WTC11 (cell line): ENCODE data around the gene KRT86.

Experiments
- SP1 ChIP-seq: sonication (generic); formaldehyde crosslinking; conservative IDR thresholded peaks from 2 replicates; pipeline ENCODE4 v1.8.1; 2022; ENCODE audit warnings: missing genetic modification reagents
- STAT6 ChIP-seq: sonication (generic); formaldehyde crosslinking; conservative IDR thresholded peaks from 2 replicates; pipeline ENCODE4 v1.8.1; 2023; ENCODE audit warnings: mild to moderate bottlenecking, low read depth, missing genetic modification reagents, moderate library complexity
- TCF7 ChIP-seq: sonication (generic); formaldehyde crosslinking; IDR thresholded peaks from 2 replicates; pipeline ENCODE4 v1.8.0; 2022; ENCODE audit warnings: mild to moderate bottlenecking, low read depth, missing genetic modification reagents, moderate library complexity
- TF ChIP-seq, protein P1 (sequence below): fragments of 200-600 bp; IDR thresholded peaks from 2 replicates; pipeline ENCODE4 v1.8.0; 2022; ENCODE audit warnings: antibody characterized with exemption
- TF ChIP-seq, protein P2 (sequence below): sonication (generic); formaldehyde crosslinking; IDR thresholded peaks from 2 replicates; pipeline ENCODE4 v1.8.1; 2022; ENCODE audit warnings: low read depth, mild to moderate bottlenecking, moderate library complexity, missing genetic modification reagents, borderline replicate concordance
- TF ChIP-seq, protein P3 (sequence below): sonication (generic); formaldehyde crosslinking; IDR thresholded peaks from 2 replicates; pipeline ENCODE4 v1.8.0; 2022; ENCODE audit warnings: mild to moderate bottlenecking, missing genetic modification reagents

DNA sequence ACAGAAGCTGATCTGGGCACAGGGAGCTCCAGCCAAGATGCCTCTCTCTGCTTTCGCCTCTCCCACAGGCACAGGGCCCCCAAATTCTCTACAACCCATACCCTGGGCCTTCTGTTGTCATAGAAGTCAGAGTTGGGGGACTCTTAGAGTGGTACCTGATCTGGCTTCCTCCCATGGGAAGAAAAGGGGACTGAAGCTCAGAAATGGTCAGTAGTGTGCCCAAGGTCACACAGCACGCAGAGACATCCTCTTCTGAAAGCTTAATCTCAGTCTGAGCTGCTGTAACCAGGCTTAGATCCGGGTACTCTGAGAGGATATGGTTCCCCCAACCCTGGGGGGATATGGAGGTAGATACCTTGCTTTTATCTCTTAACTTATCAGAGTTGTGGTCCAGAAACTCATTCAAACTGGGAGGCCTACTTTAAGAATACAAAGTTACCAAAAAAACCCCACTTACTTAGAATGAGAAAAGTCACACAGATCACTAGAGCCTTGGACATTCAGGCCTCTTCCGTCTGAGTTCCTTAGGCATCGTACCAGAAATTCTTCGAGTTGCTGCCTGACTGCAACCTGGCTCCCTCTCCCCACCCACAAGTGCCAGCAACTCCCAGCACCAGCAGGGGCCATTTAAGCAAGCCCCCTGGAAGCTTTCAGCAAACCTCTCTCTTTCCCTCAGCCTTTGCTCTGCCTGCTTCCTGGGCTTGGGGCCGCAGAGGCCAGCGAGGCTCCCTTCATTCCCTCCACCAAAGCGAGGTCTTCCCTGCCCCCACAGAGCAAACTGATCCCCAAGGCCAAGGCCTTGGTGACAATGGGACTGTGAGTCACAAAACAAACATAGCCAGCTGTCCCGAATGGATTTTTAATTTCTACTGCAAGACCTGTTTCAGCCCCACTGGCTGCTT is 27.5 kb upstream of the KRT86 start:
- TF ChIP-seq, protein P1, sequence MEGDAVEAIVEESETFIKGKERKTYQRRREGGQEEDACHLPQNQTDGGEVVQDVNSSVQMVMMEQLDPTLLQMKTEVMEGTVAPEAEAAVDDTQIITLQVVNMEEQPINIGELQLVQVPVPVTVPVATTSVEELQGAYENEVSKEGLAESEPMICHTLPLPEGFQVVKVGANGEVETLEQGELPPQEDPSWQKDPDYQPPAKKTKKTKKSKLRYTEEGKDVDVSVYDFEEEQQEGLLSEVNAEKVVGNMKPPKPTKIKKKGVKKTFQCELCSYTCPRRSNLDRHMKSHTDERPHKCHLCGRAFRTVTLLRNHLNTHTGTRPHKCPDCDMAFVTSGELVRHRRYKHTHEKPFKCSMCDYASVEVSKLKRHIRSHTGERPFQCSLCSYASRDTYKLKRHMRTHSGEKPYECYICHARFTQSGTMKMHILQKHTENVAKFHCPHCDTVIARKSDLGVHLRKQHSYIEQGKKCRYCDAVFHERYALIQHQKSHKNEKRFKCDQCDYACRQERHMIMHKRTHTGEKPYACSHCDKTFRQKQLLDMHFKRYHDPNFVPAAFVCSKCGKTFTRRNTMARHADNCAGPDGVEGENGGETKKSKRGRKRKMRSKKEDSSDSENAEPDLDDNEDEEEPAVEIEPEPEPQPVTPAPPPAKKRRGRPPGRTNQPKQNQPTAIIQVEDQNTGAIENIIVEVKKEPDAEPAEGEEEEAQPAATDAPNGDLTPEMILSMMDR = no peak
- TF ChIP-seq, protein P2, sequence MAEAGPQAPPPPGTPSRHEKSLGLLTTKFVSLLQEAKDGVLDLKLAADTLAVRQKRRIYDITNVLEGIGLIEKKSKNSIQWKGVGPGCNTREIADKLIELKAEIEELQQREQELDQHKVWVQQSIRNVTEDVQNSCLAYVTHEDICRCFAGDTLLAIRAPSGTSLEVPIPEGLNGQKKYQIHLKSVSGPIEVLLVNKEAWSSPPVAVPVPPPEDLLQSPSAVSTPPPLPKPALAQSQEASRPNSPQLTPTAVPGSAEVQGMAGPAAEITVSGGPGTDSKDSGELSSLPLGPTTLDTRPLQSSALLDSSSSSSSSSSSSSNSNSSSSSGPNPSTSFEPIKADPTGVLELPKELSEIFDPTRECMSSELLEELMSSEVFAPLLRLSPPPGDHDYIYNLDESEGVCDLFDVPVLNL (CRISPR knock-in tag) = no peak
- TF ChIP-seq STAT6 (CRISPR knock-in tag) (no peak), SP1 (CRISPR knock-in tag) (no peak), TCF7 (CRISPR knock-in tag) (no peak)
- TF ChIP-seq, protein P3, sequence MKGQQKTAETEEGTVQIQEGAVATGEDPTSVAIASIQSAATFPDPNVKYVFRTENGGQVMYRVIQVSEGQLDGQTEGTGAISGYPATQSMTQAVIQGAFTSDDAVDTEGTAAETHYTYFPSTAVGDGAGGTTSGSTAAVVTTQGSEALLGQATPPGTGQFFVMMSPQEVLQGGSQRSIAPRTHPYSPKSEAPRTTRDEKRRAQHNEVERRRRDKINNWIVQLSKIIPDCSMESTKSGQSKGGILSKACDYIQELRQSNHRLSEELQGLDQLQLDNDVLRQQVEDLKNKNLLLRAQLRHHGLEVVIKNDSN (CRISPR knock-in tag) = no peak
